ENCODE results near the gene AOC2.
"Not testable (repeated sequence)": the region's sequence is repeated elsewhere in the genome, so short reads cannot be mapped to it uniquely, and the experiment has no call there.

Gene AOC2

GRCh38 chr17:42883802-42884558 is 39.6 kb downstream of the AOC2 start:
- in situ Hi-C loops (cut with MboI; ENCODE audit: low sequenced_read_pairs, unreplicated experiment): no loop called here
- no peak for DNase-seq (ENCODE audit: low spot score)
- TF ChIP-seq CTCF (IDR thresholded peaks at IDR 0.05; ENCODE audit: borderline replicate concordance, control extremely low read depth, extremely low read depth, insufficient read depth, missing control alignments): no peak

- in situ Hi-C loops (cut with MboI; ENCODE audit: low sequenced_read_pairs, unreplicated experiment); DNase-seq (ENCODE audit: low spot score): not testable (repeated sequence)
These were observed 41.4 kb downstream of the AOC2 start for GRCh38 chr17:42885806-42886205.

- in situ Hi-C loops (cut with MboI; ENCODE audit: low sequenced_read_pairs, unreplicated experiment): no loop called here
- no peak for TF ChIP-seq CTCF (IDR thresholded peaks at IDR 0.05; ENCODE audit: borderline replicate concordance, control extremely low read depth, extremely low read depth, insufficient read depth, missing control alignments)
- no peak for DNase-seq (ENCODE audit: low spot score)
These were observed 42.1 kb downstream of the AOC2 start for GRCh38 chr17:42886283-42887176.

- no peak for TF ChIP-seq CTCF (IDR thresholded peaks at IDR 0.05; ENCODE audit: borderline replicate concordance, control extremely low read depth, extremely low read depth, insufficient read depth, missing control alignments)
- DNase-seq (ENCODE audit: low spot score): no peak
- in situ Hi-C loops (cut with MboI; ENCODE audit: low sequenced_read_pairs, unreplicated experiment): no loop called here
These were observed 45.4 kb downstream of the AOC2 start for GRCh38 chr17:42889809-42890208.

GRCh38 chr17:42891539-42892152 is 47.3 kb downstream of the AOC2 start:
- no peak for DNase-seq (ENCODE audit: low spot score)
- in situ Hi-C loops (cut with MboI; ENCODE audit: low sequenced_read_pairs, unreplicated experiment): no loop called here
- no peak for TF ChIP-seq CTCF (IDR thresholded peaks at IDR 0.05; ENCODE audit: borderline replicate concordance, control extremely low read depth, extremely low read depth, insufficient read depth, missing control alignments)

GRCh38 chr17:42893359-42893758 is 49.0 kb downstream of the AOC2 start:
- DNase-seq (ENCODE audit: low spot score): no peak
- in situ Hi-C loops (cut with MboI; ENCODE audit: low sequenced_read_pairs, unreplicated experiment): no loop called here
- TF ChIP-seq CTCF (IDR thresholded peaks at IDR 0.05; ENCODE audit: borderline replicate concordance, control extremely low read depth, extremely low read depth, insufficient read depth, missing control alignments): no peak
